HepG2 (cell line): ENCODE results near the gene CLHC1. TPM values are rescaled to one million over a fixed set of nuclear protein-coding genes. Genes with fewer than 3 reads are reported as not detected.

Source experiments
- DZIP1 ChIP-seq: sonication (generic); formaldehyde crosslinking; IDR thresholded peaks from 2 replicates; pipeline ENCODE4 v1.5.0; 2020; ENCODE audit warnings: mild to moderate bottlenecking, missing genetic modification reagents
- ELK4 ChIP-seq: sonication (generic); formaldehyde crosslinking; IDR thresholded peaks from 2 replicates; pipeline ENCODE4 v1.9.0; 2021; ENCODE audit warnings: missing genetic modification reagents, borderline replicate concordance
- ESRRA ChIP-seq: sonication (generic); formaldehyde crosslinking; IDR thresholded peaks from 2 replicates; pipeline ENCODE4 v1.5.1; 2020; ENCODE audit warnings: mild to moderate bottlenecking, low read depth, missing genetic modification reagents
- FLYWCH1 ChIP-seq: sonication (generic); formaldehyde crosslinking; IDR thresholded peaks from 2 replicates; pipeline ENCODE4 v1.8.1; 2023; ENCODE audit warnings: mild to moderate bottlenecking, missing genetic modification reagents
- FUBP1 ChIP-seq: sonication (generic); formaldehyde crosslinking; IDR thresholded peaks from 2 replicates; pipeline ENCODE4 v1.5.1; 2020; ENCODE audit warnings: missing genetic modification reagents, mild to moderate bottlenecking, borderline replicate concordance
- HDAC1 ChIP-seq: sonication (generic); formaldehyde crosslinking; IDR thresholded peaks from 2 replicates; pipeline ENCODE4 v1.5.1; 2020; ENCODE audit warnings: mild to moderate bottlenecking, missing genetic modification reagents
- JUND ChIP-seq: sonication (generic); formaldehyde crosslinking; IDR thresholded peaks from 2 replicates; pipeline ENCODE4 v1.8.0; 2022; ENCODE audit warnings: mild to moderate bottlenecking, missing genetic modification reagents
- MAFK ChIP-seq, 2 experiments: IDR thresholded peaks in 1 of 2; conservative IDR thresholded peaks in 1 of 2; 2 replicates each; pipeline ENCODE4 v1.6.1; 2011; ENCODE audit warnings: improper control_type of control experiment in 2 of 2, low read length in 2 of 2
- ONECUT2 ChIP-seq: sonication (generic); formaldehyde crosslinking; IDR thresholded peaks from 2 replicates; pipeline ENCODE4 v1.4.0; 2020; ENCODE audit warnings: missing genetic modification reagents
- PAWR ChIP-seq: sonication (generic); formaldehyde crosslinking; IDR thresholded peaks from 2 replicates; pipeline ENCODE4 v1.4.0; 2020; ENCODE audit warnings: missing genetic modification reagents, mild to moderate bottlenecking, borderline replicate concordance
- PHF5A ChIP-seq: IDR thresholded peaks from one replicate; pipeline ENCODE4 v1.6.1; 2018; ENCODE audit warnings: low read depth, missing genetic modification reagents; ENCODE audit not compliant: unreplicated experiment
- REST ChIP-seq, 2 experiments: IDR thresholded peaks; 2 replicates each; pipeline ENCODE4 v1.6.1; 2011 to 2012; ENCODE audit warnings: low read length in 2 of 2, borderline replicate concordance in 1 of 2, low read depth in 1 of 2, mild to moderate bottlenecking in 1 of 2, moderate library complexity in 1 of 2
- STAT5B ChIP-seq: sonication (generic); formaldehyde crosslinking; IDR thresholded peaks from 2 replicates; pipeline ENCODE4 v1.4.0; 2020; ENCODE audit warnings: missing genetic modification reagents
- ZC3H13 ChIP-seq: sonication (generic); formaldehyde crosslinking; IDR thresholded peaks from 2 replicates; pipeline ENCODE4 v1.8.1; 2023; ENCODE audit warnings: mild to moderate bottlenecking, missing genetic modification reagents, moderate library complexity
- ZFY ChIP-seq: sonication (generic); formaldehyde crosslinking; IDR thresholded peaks from 2 replicates; pipeline ENCODE4 v1.4.0; 2020; ENCODE audit warnings: missing genetic modification reagents
- ZMYM3 ChIP-seq: sonication (generic); formaldehyde crosslinking; IDR thresholded peaks from 2 replicates; pipeline ENCODE4 v1.5.1; 2020; ENCODE audit warnings: mild to moderate bottlenecking, missing genetic modification reagents
- ZNF431 ChIP-seq: sonication (generic); formaldehyde crosslinking; IDR thresholded peaks from 2 replicates; pipeline ENCODE4 v1.9.0; 2022; ENCODE audit warnings: missing genetic modification reagents, low read depth, mild to moderate bottlenecking, borderline replicate concordance
- ZNF567 ChIP-seq: sonication (generic); formaldehyde crosslinking; IDR thresholded peaks from 2 replicates; pipeline ENCODE4 v1.8.1; 2023; ENCODE audit warnings: mild to moderate bottlenecking, missing genetic modification reagents, borderline replicate concordance
- ZZZ3 ChIP-seq: sonication (generic); formaldehyde crosslinking; IDR thresholded peaks from 2 replicates; pipeline ENCODE4 v1.4.0; 2020; ENCODE audit warnings: missing genetic modification reagents, mild to moderate bottlenecking, borderline replicate concordance
- polyA plus RNA-seq, 8 experiments: library from polyadenylated mRNA; depleted of rRNA in 3 of 8; stranded (reverse) in 7 of 8; unstranded in 1 of 8; fragments of >200 nt; fragmentation: Illumina TruSeq in 4 of 8; extraction: Trizol in 4 of 8; gene quantifications; 2 replicates each; pipeline versions ENCODE4 v1.2.1 to v1.2.3, GENCODE V29; 2011 to 2016; ENCODE audit warnings: low read depth in 4 of 8, missing spikeins in 1 of 8, mixed read lengths in 1 of 8; ENCODE audit not compliant: insufficient read depth in 1 of 8
- total RNA-seq, 5 experiments: library from RNA; depleted of rRNA; stranded (reverse); fragments of >200 nt; fragmentation: Illumina TruSeq; extraction: Trizol; gene quantifications; 2 replicates each; pipeline ENCODE4 v1.2.3, GENCODE V29; 2016; ENCODE audit warnings: low read depth in 1 of 5

Gene CLHC1
- total and polyA plus RNA-seq, 2 of the 13 experiments (the other 11 are each of a cell fraction or from before 2014, with no cell fraction given): 9.8 to 12.6 TPM

GRCh38 chr2:55232084-55232862 is at the start of gene CLHC1, which contains the start of gene RPS27A (continued):
- peak; percentile 81 for TF ChIP-seq HDAC1 (CRISPR knock-in tag)
- TF ChIP-seq ZZZ3: peak; percentile 65; the same call in 1 of the 2 replicates
- peak; percentile 47 for TF ChIP-seq PHF5A (CRISPR knock-in tag)
- TF ChIP-seq ESRRA (CRISPR knock-in tag): 0 out of 2 replicates have a peak, but pooled peaks have one; percentile 43
- TF ChIP-seq FUBP1: no peak
- peak; percentile 90 for TF ChIP-seq ZFY (CRISPR knock-in tag)
- TF ChIP-seq MAFK (conservative IDR thresholded peaks at IDR 0.05 in 1 of 2, IDR thresholded peaks at IDR 0.05 in 1 of 2; ENCODE audit: low read length in 2 of 2): no peak
- no peak for TF ChIP-seq ZMYM3 (CRISPR knock-in tag)
- TF ChIP-seq JUND: peak; percentile 48; the same call in 1 of the 2 replicates
- TF ChIP-seq PAWR (CRISPR knock-in tag): no peak
- TF ChIP-seq FLYWCH1 (CRISPR knock-in tag): peak; percentile 96; the same call in 1 of the 2 replicates
- TF ChIP-seq STAT5B: 0 out of 2 replicates have a peak, but pooled peaks have one; percentile 66
- TF ChIP-seq ONECUT2: peak; percentile 74
- peak in 1 of 2 experiments; percentile 82; a peak in 2 of 4 replicates for TF ChIP-seq REST (IDR thresholded peaks at IDR 0.05; ENCODE audit: borderline replicate concordance in 1 of 2, low read depth in 1 of 2, low read length in 2 of 2)
- peak; percentile 28; the same call in 1 of the 2 replicates for TF ChIP-seq ZNF431 (CRISPR knock-in tag)
- TF ChIP-seq ELK4 (CRISPR knock-in tag): no peak
- peak; percentile 62; the same call in 1 of the 2 replicates for TF ChIP-seq ZC3H13 (CRISPR knock-in tag)
- peak; percentile 94; the same call in 1 of the 2 replicates for TF ChIP-seq ZNF567
- no peak for TF ChIP-seq DZIP1 (CRISPR knock-in tag)
